Keratinocyte (primary cell): ENCODE measurements around the gene C3orf20. TPM values are rescaled to one million over a fixed set of nuclear protein-coding genes. Genes with fewer than 3 reads are reported as not detected.

Source experiments
- DNase-seq: peaks from one replicate; pipeline ENCODE4 v3.0.0-alpha.2; 2011; ENCODE audit warnings: low read depth, missing footprints, low spot score
- FAIRE-seq: peaks from 2 replicates; lab custom pipeline; 2011; peaks lifted over from hg19 to GRCh38; lab: Jason Lieb, UNC
- H2AFZ ChIP-seq: 2 replicates; pipeline ENCODE4 v1.6.0; 2012; ENCODE audit warnings: low read length, control low read depth, inconsistent platforms; ENCODE audit not compliant: control insufficient read depth
- H3K27ac ChIP-seq: 2 replicates; pipeline ENCODE4 v1.5.1; 2011; ENCODE audit warnings: low read length; ENCODE audit not compliant: control insufficient read depth, insufficient read depth
- H3K27me3 ChIP-seq: 3 replicates; pipeline ENCODE4 v1.6.0; 2011; ENCODE audit warnings: low read length; ENCODE audit not compliant: control insufficient read depth, insufficient read depth; ENCODE audit errors: extremely low read depth
- H3K36me3 ChIP-seq, 2 experiments: 2 replicates in 1 of 2; 3 replicates in 1 of 2; pipeline ENCODE4 v1.5.1; 2011; ENCODE audit warnings: low read length in 2 of 2, mild to moderate bottlenecking in 1 of 2; ENCODE audit not compliant: control insufficient read depth in 2 of 2, insufficient read depth in 2 of 2; ENCODE audit errors: extremely low read depth in 1 of 2
- H3K4me1 ChIP-seq: 3 replicates; pipeline ENCODE4 v1.5.1; 2011; ENCODE audit warnings: low read length; ENCODE audit not compliant: control insufficient read depth, insufficient read depth; ENCODE audit errors: extremely low read depth
- H3K4me2 ChIP-seq: 3 replicates; pipeline ENCODE4 v1.6.0; 2011; ENCODE audit warnings: low read depth, low read length; ENCODE audit not compliant: control insufficient read depth, insufficient read depth; ENCODE audit errors: extremely low read depth
- H3K4me3 ChIP-seq, 3 experiments: fragments of 200-600 bp in 1 of 3; sonication (generic) in 1 of 3; 2 replicates in 2 of 3; 3 replicates in 1 of 3; pipeline ENCODE4 v1.5.1; 2011 to 2016; ENCODE audit warnings: low read length in 3 of 3, mild to moderate bottlenecking in 3 of 3, control low read depth in 2 of 3, inconsistent platforms in 1 of 3, low read depth in 1 of 3, mixed read lengths in 1 of 3, mixed run types in 1 of 3, moderate library complexity in 1 of 3; ENCODE audit not compliant: control insufficient read depth in 2 of 3, insufficient read depth in 2 of 3; ENCODE audit errors: extremely low read depth in 1 of 3
- H3K79me2 ChIP-seq: 2 replicates; pipeline ENCODE4 v1.6.0; 2012; ENCODE audit warnings: low read length; ENCODE audit not compliant: control insufficient read depth, insufficient read depth
- H3K9ac ChIP-seq: 3 replicates; pipeline ENCODE4 v1.6.0; 2011; ENCODE audit warnings: low read length; ENCODE audit not compliant: control insufficient read depth, insufficient read depth; ENCODE audit errors: extremely low read depth
- H3K9me1 ChIP-seq: 3 replicates; pipeline ENCODE4 v1.6.0; 2011; ENCODE audit warnings: low read length; ENCODE audit not compliant: control insufficient read depth, insufficient read depth; ENCODE audit errors: extremely low read depth
- H3K9me3 ChIP-seq: 2 replicates; pipeline ENCODE4 v1.5.1; 2012; ENCODE audit warnings: low read depth, low read length; ENCODE audit not compliant: control insufficient read depth
- H4K20me1 ChIP-seq: 3 replicates; pipeline ENCODE4 v1.6.0; 2011; ENCODE audit warnings: low read length; ENCODE audit not compliant: control insufficient read depth, insufficient read depth; ENCODE audit errors: extremely low read depth
- EZH2 ChIP-seq: IDR thresholded peaks from one replicate; pipeline ENCODE4 v1.6.1; 2012; ENCODE audit warnings: inconsistent platforms, mild to moderate bottlenecking, low read length, moderate library complexity
- dilution Hi-C: fragments of 300-500 bp; cut with MboI; formaldehyde crosslinking; loops from one replicate; pipeline ENCODE4 v1.7.0; 2020; ENCODE audit warnings: low sequenced_read_pairs; ENCODE audit not compliant: extremely low pct_ligation_motif_present
- polyA plus RNA-seq, 5 experiments: library from polyadenylated mRNA; depleted of rRNA in 3 of 5; stranded (reverse) in 3 of 5; stranded (forward) in 1 of 5; unstranded in 1 of 5; fragments of >200 nt; gene quantifications; 1 replicate in 1 of 5; 2 replicates in 3 of 5; 3 replicates in 1 of 5; pipeline versions ENCODE4 v1.2.1 to v1.2.3, GENCODE V29; 2011 to 2012; ENCODE audit warnings: missing spikeins in 2 of 5, low read depth in 1 of 5, low replicate concordance in 1 of 5
- TF ChIP-seq, protein P1 (sequence below), 3 experiments: IDR thresholded peaks in 1 of 3; conservative IDR thresholded peaks in 1 of 3; optimal IDR thresholded peaks in 1 of 3; 2 replicates in 2 of 3; 3 replicates in 1 of 3; pipeline versions ENCODE3 to v1.5.1; 2011; ENCODE audit warnings: low read length in 3 of 3, mild to moderate bottlenecking in 3 of 3, moderate library complexity in 2 of 3, control low read depth in 1 of 3, inconsistent platforms in 1 of 3; ENCODE audit not compliant: insufficient read depth in 2 of 3; ENCODE audit errors: extremely low read depth in 1 of 3

Gene C3orf20
- polyA plus RNA-seq, 1 donor (not counting 4 experiments of a cell fraction or from before 2014, with no cell fraction given), result not detected

DNA sequence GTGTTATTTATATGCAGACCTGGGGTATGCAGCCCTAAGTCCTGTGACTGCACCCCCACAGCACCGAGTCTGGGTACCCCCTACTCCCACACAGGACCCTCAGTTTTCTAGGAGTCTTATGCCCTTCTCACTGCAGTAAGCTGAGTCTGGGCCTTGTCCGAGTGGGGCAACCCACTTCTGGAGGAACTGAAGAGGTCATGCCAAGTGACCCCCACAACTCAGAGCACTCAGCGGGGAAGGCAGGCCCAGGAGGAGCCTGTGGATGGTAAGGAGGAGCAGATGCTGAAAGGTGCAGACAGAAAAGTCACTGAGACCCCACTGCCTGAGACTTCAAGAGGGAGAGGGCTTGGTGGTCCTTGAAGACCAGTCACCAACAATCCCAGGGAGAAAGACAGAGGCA is 87.8 kb downstream of the C3orf20 start:
- no peaks in the 10 kb centered on the region for H3K36me3 ChIP-seq
- DNase-seq, result no peak
- no peaks in the 10 kb centered on the region for H3K9me3 ChIP-seq
- H3K27me3 ChIP-seq, result no peaks in the 10 kb centered on the region
- dilution Hi-C loops, result no loop called here
- H3K27ac ChIP-seq, result no peak overlapping the region
- H2AFZ ChIP-seq, result no peak overlapping the region
- no peak for FAIRE-seq
- H3K4me2 ChIP-seq, result no peak overlapping the region
- H3K4me3 ChIP-seq, result no peak overlapping the region
- no peaks in the 10 kb centered on the region for H3K4me1 ChIP-seq
- H3K9ac ChIP-seq, result no peak overlapping the region
- H4K20me1 ChIP-seq, result no peaks in the 10 kb centered on the region
- no peak for TF ChIP-seq EZH2
- TF ChIP-seq, protein P1, sequence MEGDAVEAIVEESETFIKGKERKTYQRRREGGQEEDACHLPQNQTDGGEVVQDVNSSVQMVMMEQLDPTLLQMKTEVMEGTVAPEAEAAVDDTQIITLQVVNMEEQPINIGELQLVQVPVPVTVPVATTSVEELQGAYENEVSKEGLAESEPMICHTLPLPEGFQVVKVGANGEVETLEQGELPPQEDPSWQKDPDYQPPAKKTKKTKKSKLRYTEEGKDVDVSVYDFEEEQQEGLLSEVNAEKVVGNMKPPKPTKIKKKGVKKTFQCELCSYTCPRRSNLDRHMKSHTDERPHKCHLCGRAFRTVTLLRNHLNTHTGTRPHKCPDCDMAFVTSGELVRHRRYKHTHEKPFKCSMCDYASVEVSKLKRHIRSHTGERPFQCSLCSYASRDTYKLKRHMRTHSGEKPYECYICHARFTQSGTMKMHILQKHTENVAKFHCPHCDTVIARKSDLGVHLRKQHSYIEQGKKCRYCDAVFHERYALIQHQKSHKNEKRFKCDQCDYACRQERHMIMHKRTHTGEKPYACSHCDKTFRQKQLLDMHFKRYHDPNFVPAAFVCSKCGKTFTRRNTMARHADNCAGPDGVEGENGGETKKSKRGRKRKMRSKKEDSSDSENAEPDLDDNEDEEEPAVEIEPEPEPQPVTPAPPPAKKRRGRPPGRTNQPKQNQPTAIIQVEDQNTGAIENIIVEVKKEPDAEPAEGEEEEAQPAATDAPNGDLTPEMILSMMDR (optimal IDR thresholded peaks at IDR 0.05 in 1 of 3, IDR thresholded peaks at IDR 0.05 in 1 of 3, conservative IDR thresholded peaks at IDR 0.05 in 1 of 3; ENCODE audit: extremely low read depth in 1 of 3, insufficient read depth in 2 of 3, low read length in 3 of 3), result no peak
- H3K9me1 ChIP-seq, result no peaks in the 10 kb centered on the region
- H3K79me2 ChIP-seq, result no peaks in the 10 kb centered on the region

DNA sequence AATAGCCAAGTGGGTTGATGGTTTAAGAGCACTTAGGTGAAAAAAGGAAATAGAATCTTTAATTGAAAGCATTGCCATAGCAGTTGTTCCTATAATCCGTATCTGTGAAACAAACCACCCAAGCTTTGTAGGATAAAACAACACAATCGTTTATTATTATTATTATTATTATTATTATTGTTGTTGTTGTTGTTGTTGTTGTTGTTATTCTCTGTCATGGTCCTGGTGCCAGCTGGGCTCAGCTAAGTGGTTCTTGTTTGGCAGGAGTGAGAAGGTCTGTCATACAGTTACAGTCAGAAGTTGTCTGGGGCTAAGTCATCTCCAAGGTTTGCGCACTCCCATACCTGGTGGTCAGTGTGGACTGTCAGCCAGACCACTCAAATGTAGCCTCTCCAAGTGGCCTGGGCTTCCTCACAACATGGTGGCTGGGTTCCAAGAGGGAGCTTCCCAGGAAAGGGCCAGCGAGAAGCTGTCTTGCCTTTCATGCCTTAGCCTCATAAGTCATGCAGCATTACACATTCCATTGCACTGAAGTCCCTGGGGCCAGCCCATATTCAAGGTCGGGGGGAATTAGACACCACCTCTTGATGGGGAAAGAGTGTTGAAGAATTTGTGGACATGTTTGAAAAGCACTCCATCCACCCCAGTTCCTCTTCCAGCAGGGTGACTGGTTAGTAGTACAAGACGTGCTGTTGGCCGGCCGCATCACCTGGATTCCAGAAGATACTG is 89.6 kb downstream of the C3orf20 start:
- H3K9ac ChIP-seq, result no peak overlapping the region
- DNase-seq, result no peak
- no peak for FAIRE-seq
- no peaks in the 10 kb centered on the region for H3K79me2 ChIP-seq
- no peak overlapping the region for H2AFZ ChIP-seq
- TF ChIP-seq, protein P1 (optimal IDR thresholded peaks at IDR 0.05 in 1 of 3, IDR thresholded peaks at IDR 0.05 in 1 of 3, conservative IDR thresholded peaks at IDR 0.05 in 1 of 3; ENCODE audit: extremely low read depth in 1 of 3, insufficient read depth in 2 of 3, low read length in 3 of 3), result no peak
- no peak for TF ChIP-seq EZH2
- H4K20me1 ChIP-seq, result no peaks in the 10 kb centered on the region
- dilution Hi-C loops, result no loop called here
- H3K27ac ChIP-seq, result no peak overlapping the region
- H3K9me1 ChIP-seq, result no peaks in the 10 kb centered on the region
- H3K4me2 ChIP-seq, result no peak overlapping the region
- no peaks in the 10 kb centered on the region for H3K36me3 ChIP-seq
- no peaks in the 10 kb centered on the region for H3K9me3 ChIP-seq
- H3K27me3 ChIP-seq, result no peaks in the 10 kb centered on the region
- H3K4me3 ChIP-seq, result no peak overlapping the region
- H3K4me1 ChIP-seq, result no peaks in the 10 kb centered on the region
